ENCODE results near the gene CCDC43. TPM values are rescaled to one million over a fixed set of nuclear protein-coding genes. Genes with fewer than 3 reads are reported as not detected.

Gene CCDC43
- total and polyA plus RNA-seq, 2 of the 8 experiments (the other 6 are each of a cell fraction or from before 2014, with no cell fraction given): 4.9 to 38.1 TPM

GRCh38 chr17:44651228-44651627 is 38.3 kb downstream of the CCDC43 start (continued):
- no peak for TF ChIP-seq HDAC2 (IDR thresholded peaks at IDR 0.05; ENCODE audit: borderline replicate concordance in 1 of 2, low read depth in 2 of 2, low read length in 2 of 2)
- TF ChIP-seq POU5F1 (IDR thresholded peaks at IDR 0.05; ENCODE audit: low read depth, low read length): no peak
- TF ChIP-seq BACH1 (IDR thresholded peaks at IDR 0.05; ENCODE audit: low read length): no peak
- no peak for TF ChIP-seq SIRT6 (IDR thresholded peaks at IDR 0.05; ENCODE audit: low read length)
- no peak for TF ChIP-seq SUZ12 (IDR thresholded peaks at IDR 0.05; ENCODE audit: low read length)
- no peak for TF ChIP-seq CBX8 (IDR thresholded peaks at IDR 0.05; ENCODE audit: borderline replicate concordance, low read depth, low read length)
- no peak for TF ChIP-seq MAFK (IDR thresholded peaks at IDR 0.05; ENCODE audit: low read depth, low read length)
- no peak for TF ChIP-seq JUN (IDR thresholded peaks at IDR 0.05; ENCODE audit: low read depth, low read length)
